ENCODE data around the gene CRYBA2.

The CRYBA2 gene

DNA sequence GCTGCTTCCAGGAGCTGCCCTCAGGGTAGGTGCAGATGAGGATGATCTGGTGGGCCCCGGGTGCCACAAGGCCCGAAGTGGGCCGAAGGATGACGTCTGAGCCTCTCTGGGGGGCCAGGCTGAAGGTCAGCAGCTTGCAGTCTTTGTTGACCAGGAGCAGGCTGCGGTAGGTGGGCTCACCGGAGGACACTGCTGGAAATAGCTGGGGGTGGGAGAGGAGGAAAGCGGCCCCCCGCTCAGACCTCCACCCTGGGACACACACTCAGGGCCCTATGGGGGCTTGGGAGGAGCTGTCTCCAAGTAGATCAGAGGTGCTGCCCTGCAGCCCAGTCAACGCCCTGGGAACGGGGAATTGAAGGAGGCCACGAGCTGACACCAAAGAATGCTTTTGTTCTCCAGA is 30.8 kb upstream of the CRYBA2 start:
- TF ChIP-seq FOXP2 (optimal IDR thresholded peaks at IDR 0.05; ENCODE audit: borderline replicate concordance, extremely low read depth, extremely low read length, insufficient read depth) (no peak), TAF1 (IDR thresholded peaks at IDR 0.05; ENCODE audit: borderline replicate concordance, insufficient read depth, low read length) (no peak), SIN3A (IDR thresholded peaks at IDR 0.05; ENCODE audit: borderline replicate concordance, insufficient read depth, low read length) (no peak), POLR2AphosphoS5 (IDR thresholded peaks at IDR 0.05; ENCODE audit: low read depth, low read length) (no peak)
- TF ChIP-seq, protein P1, sequence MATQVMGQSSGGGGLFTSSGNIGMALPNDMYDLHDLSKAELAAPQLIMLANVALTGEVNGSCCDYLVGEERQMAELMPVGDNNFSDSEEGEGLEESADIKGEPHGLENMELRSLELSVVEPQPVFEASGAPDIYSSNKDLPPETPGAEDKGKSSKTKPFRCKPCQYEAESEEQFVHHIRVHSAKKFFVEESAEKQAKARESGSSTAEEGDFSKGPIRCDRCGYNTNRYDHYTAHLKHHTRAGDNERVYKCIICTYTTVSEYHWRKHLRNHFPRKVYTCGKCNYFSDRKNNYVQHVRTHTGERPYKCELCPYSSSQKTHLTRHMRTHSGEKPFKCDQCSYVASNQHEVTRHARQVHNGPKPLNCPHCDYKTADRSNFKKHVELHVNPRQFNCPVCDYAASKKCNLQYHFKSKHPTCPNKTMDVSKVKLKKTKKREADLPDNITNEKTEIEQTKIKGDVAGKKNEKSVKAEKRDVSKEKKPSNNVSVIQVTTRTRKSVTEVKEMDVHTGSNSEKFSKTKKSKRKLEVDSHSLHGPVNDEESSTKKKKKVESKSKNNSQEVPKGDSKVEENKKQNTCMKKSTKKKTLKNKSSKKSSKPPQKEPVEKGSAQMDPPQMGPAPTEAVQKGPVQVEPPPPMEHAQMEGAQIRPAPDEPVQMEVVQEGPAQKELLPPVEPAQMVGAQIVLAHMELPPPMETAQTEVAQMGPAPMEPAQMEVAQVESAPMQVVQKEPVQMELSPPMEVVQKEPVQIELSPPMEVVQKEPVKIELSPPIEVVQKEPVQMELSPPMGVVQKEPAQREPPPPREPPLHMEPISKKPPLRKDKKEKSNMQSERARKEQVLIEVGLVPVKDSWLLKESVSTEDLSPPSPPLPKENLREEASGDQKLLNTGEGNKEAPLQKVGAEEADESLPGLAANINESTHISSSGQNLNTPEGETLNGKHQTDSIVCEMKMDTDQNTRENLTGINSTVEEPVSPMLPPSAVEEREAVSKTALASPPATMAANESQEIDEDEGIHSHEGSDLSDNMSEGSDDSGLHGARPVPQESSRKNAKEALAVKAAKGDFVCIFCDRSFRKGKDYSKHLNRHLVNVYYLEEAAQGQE (IDR thresholded peaks at IDR 0.05; ENCODE audit: insufficient read depth in 1 of 2, low read depth in 2 of 2, low read length in 2 of 2) = no peak

DNA sequence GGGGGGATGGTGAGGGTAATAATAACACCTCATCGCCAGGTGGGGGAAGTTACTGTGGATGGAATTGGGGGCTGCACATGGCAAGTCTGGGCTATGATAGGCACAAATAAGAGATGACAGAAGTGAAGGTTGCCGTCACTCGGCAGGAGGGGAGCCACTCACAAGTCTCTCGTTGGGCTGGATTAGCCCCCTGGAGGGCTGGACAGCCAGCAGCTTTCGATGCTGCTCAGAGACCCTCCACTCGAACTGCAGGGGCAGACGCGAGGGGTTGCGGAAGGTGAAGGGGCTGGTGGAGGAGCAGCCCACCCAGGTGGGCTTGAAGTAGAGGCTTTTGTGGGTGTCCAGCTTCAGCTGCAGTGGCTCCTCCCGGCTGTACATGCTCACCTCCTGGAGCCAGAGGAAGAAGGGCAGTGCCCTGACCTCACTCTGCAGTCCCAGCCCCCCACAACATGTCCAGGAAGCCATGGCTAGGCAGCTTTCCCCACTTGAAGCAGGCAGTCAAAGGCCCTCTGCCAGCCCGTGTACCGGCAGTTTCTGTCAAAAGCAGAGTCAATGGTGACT is 29.9 kb upstream of the CRYBA2 start:
- TF ChIP-seq FOXP2 (optimal IDR thresholded peaks at IDR 0.05; ENCODE audit: borderline replicate concordance, extremely low read depth, extremely low read length, insufficient read depth) (no peak), TAF1 (IDR thresholded peaks at IDR 0.05; ENCODE audit: borderline replicate concordance, insufficient read depth, low read length) (no peak), POLR2AphosphoS5 (IDR thresholded peaks at IDR 0.05; ENCODE audit: low read depth, low read length) (no peak), SIN3A (IDR thresholded peaks at IDR 0.05; ENCODE audit: borderline replicate concordance, insufficient read depth, low read length) (no peak)
- TF ChIP-seq, protein P1 (IDR thresholded peaks at IDR 0.05; ENCODE audit: insufficient read depth in 1 of 2, low read depth in 2 of 2, low read length in 2 of 2) = no peak

DNA sequence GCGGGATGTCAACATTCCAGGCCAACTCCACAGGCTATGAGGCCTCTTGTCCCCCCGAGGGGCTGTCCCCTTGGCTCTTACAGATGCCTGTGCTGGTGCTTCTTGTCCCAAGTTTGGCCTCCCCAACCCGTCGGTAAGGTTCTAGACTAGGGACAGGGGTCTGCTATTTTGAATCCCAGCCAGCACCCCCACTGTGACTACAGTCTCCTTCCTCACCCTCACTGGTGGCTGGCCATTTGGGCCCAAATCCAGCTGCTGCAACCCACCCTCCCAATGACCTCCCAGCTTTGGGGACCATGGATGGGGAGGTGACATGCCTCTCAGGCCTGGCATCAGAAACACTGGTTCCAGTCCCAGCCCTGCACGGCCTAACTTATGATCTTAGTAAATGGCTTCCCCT is 29.4 kb upstream of the CRYBA2 start:
- TF ChIP-seq TAF1 (IDR thresholded peaks at IDR 0.05; ENCODE audit: borderline replicate concordance, insufficient read depth, low read length) (no peak), SIN3A (IDR thresholded peaks at IDR 0.05; ENCODE audit: borderline replicate concordance, insufficient read depth, low read length) (no peak), POLR2AphosphoS5 (IDR thresholded peaks at IDR 0.05; ENCODE audit: low read depth, low read length) (no peak), FOXP2 (optimal IDR thresholded peaks at IDR 0.05; ENCODE audit: borderline replicate concordance, extremely low read depth, extremely low read length, insufficient read depth) (no peak)
- TF ChIP-seq, protein P1 (IDR thresholded peaks at IDR 0.05; ENCODE audit: insufficient read depth in 1 of 2, low read depth in 2 of 2, low read length in 2 of 2) = no peak

DNA sequence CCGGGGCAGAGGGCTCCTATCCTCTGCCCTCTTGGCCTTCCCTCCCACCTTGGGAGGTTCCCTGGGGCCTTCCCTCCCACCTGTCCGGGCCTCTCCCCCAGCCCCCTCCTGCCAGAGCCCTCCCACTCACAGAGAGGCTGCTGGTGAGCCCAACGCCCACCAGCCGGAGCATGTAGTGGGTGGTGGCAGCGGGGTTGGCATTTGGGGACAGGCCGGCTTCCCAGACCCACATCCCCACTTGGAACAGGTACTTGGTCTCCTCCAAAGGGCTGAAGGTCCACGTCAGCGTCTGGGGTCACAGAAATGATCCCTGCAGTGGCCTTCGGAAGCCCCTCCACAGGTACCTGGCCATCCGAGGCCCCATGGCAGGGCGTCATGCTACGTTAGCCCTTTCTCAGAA is 28.8 kb upstream of the CRYBA2 start:
- TF ChIP-seq POLR2AphosphoS5 (IDR thresholded peaks at IDR 0.05; ENCODE audit: low read depth, low read length) (no peak), FOXP2 (optimal IDR thresholded peaks at IDR 0.05; ENCODE audit: borderline replicate concordance, extremely low read depth, extremely low read length, insufficient read depth) (no peak), TAF1 (IDR thresholded peaks at IDR 0.05; ENCODE audit: borderline replicate concordance, insufficient read depth, low read length) (no peak), SIN3A (IDR thresholded peaks at IDR 0.05; ENCODE audit: borderline replicate concordance, insufficient read depth, low read length) (no peak)
- TF ChIP-seq, protein P1 (IDR thresholded peaks at IDR 0.05; ENCODE audit: insufficient read depth in 1 of 2, low read depth in 2 of 2, low read length in 2 of 2) = no peak

Data from PFSK-1 (cell line).